HG02884 (cell line): ENCODE measurements around the gene PFN2.

Source experiments
- ATAC-seq: cut with Tn5 transposase; IDR thresholded peaks from one replicate; pipeline ENCODE4 v1.9.1; 2021; ENCODE audit warnings: mild to moderate bottlenecking, moderate library complexity; ENCODE audit not compliant: unreplicated experiment

Gene PFN2

GRCh38 chr3:149933008-149933407 is 37.7 kb downstream of the PFN2 start:
- no peak for ATAC-seq

GRCh38 chr3:149920119-149920518 is 50.6 kb downstream of the PFN2 start:
- no peak for ATAC-seq

DNA sequence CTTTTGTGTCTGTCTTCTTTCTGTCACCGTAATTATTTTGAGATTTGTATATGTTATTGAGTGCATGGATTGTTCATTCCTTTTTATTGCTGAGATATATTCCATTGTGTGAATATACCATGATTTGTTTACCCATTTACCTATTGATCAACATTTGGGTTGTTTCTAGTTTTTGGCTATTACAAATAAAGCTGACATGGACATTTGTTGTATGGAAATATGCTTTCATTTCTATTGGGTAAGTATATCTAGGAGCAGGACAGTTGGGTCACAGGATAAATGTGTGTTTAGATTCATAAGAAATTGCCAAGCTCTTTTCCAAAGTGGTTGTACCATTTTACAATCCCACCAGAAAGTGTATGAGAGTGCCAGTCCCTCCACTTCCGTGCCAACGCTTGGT is 51.2 kb downstream of the PFN2 start:
- no peak for ATAC-seq

GRCh38 chr3:149917124-149917667 is 53.5 kb downstream of the PFN2 start:
- ATAC-seq: no peak
